HEK293 (cell line): Measurements from ENCODE around the gene SMIM17.

ENCODE experiments used
- CTCF ChIA-PET: fragments of 350-600 bp; formaldehyde crosslinking; extraction: SDS; loops from one replicate; lab custom pipeline; 2021; ENCODE audit warnings: antibody characterized with exemption; lab: Yijun Ruan, JAX
- POLR2A ChIA-PET: fragments of 300-600 bp; formaldehyde crosslinking; extraction: SDS; loops from one replicate; lab custom pipeline; 2020; ENCODE audit warnings: antibody characterized with exemption, inconsistent platforms; lab: Yijun Ruan, JAX
- H3K27ac ChIP-seq: fragments of 200-500 bp; sonication (Bioruptor generic); 2 replicates; pipeline ENCODE4 v1.5.1; 2014; ENCODE audit warnings: low read depth, low read length, control low read depth, inconsistent platforms; ENCODE audit errors: extremely low read depth
- H3K36me3 ChIP-seq, 2 experiments: fragments of 200-500 bp in 1 of 2; sonication (Bioruptor generic) in 1 of 2; 1 replicate in 1 of 2; 2 replicates in 1 of 2; pipeline ENCODE4 v1.5.1; 2014 to 2017; ENCODE audit warnings: inconsistent platforms in 2 of 2, low read length in 2 of 2; ENCODE audit not compliant: control insufficient read depth in 2 of 2, insufficient read depth in 1 of 2
- H3K4me1 ChIP-seq: fragments of 200-500 bp; sonication (Bioruptor generic); 2 replicates; pipeline ENCODE4 v1.5.1; 2014; ENCODE audit warnings: mild to moderate bottlenecking, low read length, inconsistent platforms; ENCODE audit not compliant: control insufficient read depth, insufficient read depth
- H3K4me3 ChIP-seq: 2 replicates; pipeline ENCODE4 v1.5.1; 2011; ENCODE audit warnings: low read depth, mild to moderate bottlenecking, control low read depth, low read length, moderate library complexity
- H3K9me3 ChIP-seq: fragments of 200-500 bp; sonication (Bioruptor generic); 2 replicates; pipeline ENCODE4 v1.5.1; 2014; ENCODE audit warnings: low read depth, low read length, inconsistent platforms; ENCODE audit not compliant: control insufficient read depth, insufficient read depth
- GLI2 ChIP-seq: fragments of 450-650 bp; formaldehyde crosslinking; IDR thresholded peaks from 2 replicates; pipeline ENCODE4; 2017; ENCODE audit warnings: missing biosample characterization, missing genetic modification characterization, low read depth, borderline replicate concordance
- GLI4 ChIP-seq: fragments of 450-650 bp; formaldehyde crosslinking; IDR thresholded peaks from 2 replicates; pipeline ENCODE4 v1.5.1; 2016; ENCODE audit warnings: missing biosample characterization, missing genetic modification characterization
- GLIS2 ChIP-seq: fragments of 450-650 bp; formaldehyde crosslinking; IDR thresholded peaks from 2 replicates; pipeline ENCODE4 v1.5.1; 2016; ENCODE audit warnings: missing biosample characterization, missing genetic modification characterization
- INSM2 ChIP-seq: fragments of 450-650 bp; formaldehyde crosslinking; IDR thresholded peaks from 2 replicates; pipeline ENCODE4 v1.5.1; 2016; ENCODE audit warnings: missing biosample characterization, missing genetic modification characterization
- PRDM1 ChIP-seq: fragments of 450-650 bp; formaldehyde crosslinking; IDR thresholded peaks from 2 replicates; pipeline ENCODE4; 2016; ENCODE audit warnings: missing biosample characterization, missing genetic modification characterization
- SP2 ChIP-seq: fragments of 450-650 bp; formaldehyde crosslinking; IDR thresholded peaks from 2 replicates; pipeline ENCODE4 v1.5.1; 2016; ENCODE audit warnings: missing biosample characterization, missing genetic modification characterization
- ZBTB7A ChIP-seq: fragments of 450-650 bp; formaldehyde crosslinking; IDR thresholded peaks from 2 replicates; pipeline ENCODE4 v1.5.1; 2016; ENCODE audit warnings: low read depth, missing biosample characterization, missing genetic modification characterization
- ZBTB8A ChIP-seq: fragments of 450-650 bp; formaldehyde crosslinking; IDR thresholded peaks from 2 replicates; pipeline ENCODE4 v1.5.1; 2016; ENCODE audit warnings: missing biosample characterization, missing genetic modification characterization
- ZEB2 ChIP-seq: fragments of 450-650 bp; formaldehyde crosslinking; IDR thresholded peaks from 2 replicates; pipeline ENCODE4 v1.5.1; 2016; ENCODE audit warnings: missing biosample characterization, missing genetic modification characterization
- ZNF114 ChIP-seq: fragments of 450-650 bp; formaldehyde crosslinking; IDR thresholded peaks from 2 replicates; pipeline ENCODE4 v1.5.0; 2017; ENCODE audit warnings: missing biosample characterization, missing genetic modification characterization
- ZNF138 ChIP-seq: fragments of 450-650 bp; formaldehyde crosslinking; IDR thresholded peaks from 2 replicates; pipeline ENCODE4 v1.5.1; 2016; ENCODE audit warnings: missing biosample characterization, missing genetic modification characterization, borderline replicate concordance
- ZNF174 ChIP-seq: fragments of 450-650 bp; formaldehyde crosslinking; IDR thresholded peaks from 2 replicates; pipeline ENCODE4 v1.5.0; 2017; ENCODE audit warnings: missing biosample characterization, mild to moderate bottlenecking, missing genetic modification characterization
- ZNF184 ChIP-seq: fragments of 450-650 bp; IDR thresholded peaks from 2 replicates; pipeline ENCODE4 v1.5.1; 2018; ENCODE audit warnings: missing biosample characterization, mild to moderate bottlenecking, missing genetic modification characterization
- ZNF2 ChIP-seq: fragments of 450-650 bp; formaldehyde crosslinking; IDR thresholded peaks from 2 replicates; pipeline ENCODE4 v1.5.1; 2016; ENCODE audit warnings: missing biosample characterization, missing genetic modification characterization
- ZNF202 ChIP-seq: fragments of 450-650 bp; formaldehyde crosslinking; IDR thresholded peaks from 2 replicates; pipeline ENCODE4 v1.5.1; 2016; ENCODE audit warnings: missing biosample characterization, missing genetic modification characterization, borderline replicate concordance
- ZNF211 ChIP-seq: fragments of 450-650 bp; formaldehyde crosslinking; IDR thresholded peaks from 2 replicates; pipeline ENCODE4 v1.5.1; 2016; ENCODE audit warnings: low read depth, missing biosample characterization, missing genetic modification characterization
- ZNF335 ChIP-seq: fragments of 450-650 bp; formaldehyde crosslinking; conservative IDR thresholded peaks from 2 replicates; pipeline ENCODE4 v1.5.1; 2016; ENCODE audit warnings: missing biosample characterization, missing genetic modification characterization
- ZNF416 ChIP-seq: fragments of 450-650 bp; formaldehyde crosslinking; IDR thresholded peaks from 2 replicates; pipeline ENCODE4 v1.5.1; 2016; ENCODE audit warnings: missing biosample characterization, missing genetic modification characterization
- ZNF426 ChIP-seq: fragments of 450-650 bp; formaldehyde crosslinking; IDR thresholded peaks from 2 replicates; pipeline ENCODE4 v1.5.1; 2017; ENCODE audit warnings: missing biosample characterization, missing genetic modification characterization, mild to moderate bottlenecking, inconsistent platforms, moderate library complexity
- ZNF48 ChIP-seq: fragments of 450-650 bp; formaldehyde crosslinking; IDR thresholded peaks from 2 replicates; pipeline ENCODE4 v1.5.1; 2016; ENCODE audit warnings: missing biosample characterization, missing genetic modification characterization
- ZNF529 ChIP-seq: fragments of 450-650 bp; formaldehyde crosslinking; IDR thresholded peaks from 2 replicates; pipeline ENCODE4 v1.5.1; 2017; ENCODE audit warnings: missing genetic modification characterization, missing biosample characterization; ENCODE audit not compliant: insufficient replicate concordance
- ZNF544 ChIP-seq: fragments of 450-650 bp; formaldehyde crosslinking; IDR thresholded peaks from 2 replicates; pipeline ENCODE4 v1.5.0; 2017; ENCODE audit warnings: missing biosample characterization, missing genetic modification characterization
- ZNF555 ChIP-seq: fragments of 450-650 bp; formaldehyde crosslinking; conservative IDR thresholded peaks from 2 replicates; pipeline ENCODE4 v1.5.1; 2017; ENCODE audit warnings: missing biosample characterization, mild to moderate bottlenecking, missing genetic modification characterization, inconsistent platforms
- ZNF658 ChIP-seq: fragments of 450-650 bp; formaldehyde crosslinking; IDR thresholded peaks from 2 replicates; pipeline ENCODE4; 2016; ENCODE audit warnings: missing biosample characterization, missing genetic modification characterization
- ZNF776 ChIP-seq: fragments of 450-650 bp; formaldehyde crosslinking; IDR thresholded peaks from 2 replicates; pipeline ENCODE4 v1.5.0; 2017; ENCODE audit warnings: missing biosample characterization, missing genetic modification characterization, borderline replicate concordance
- ZSCAN23 ChIP-seq: fragments of 450-650 bp; formaldehyde crosslinking; IDR thresholded peaks from 2 replicates; pipeline ENCODE4 v1.5.1; 2016; ENCODE audit warnings: missing biosample characterization, missing genetic modification characterization
- ZSCAN4 ChIP-seq: fragments of 450-650 bp; formaldehyde crosslinking; IDR thresholded peaks from 2 replicates; pipeline ENCODE4 v1.5.1; 2017; ENCODE audit warnings: missing biosample characterization, missing genetic modification characterization
- TF ChIP-seq, protein P1 (sequence below): fragments of 450-650 bp; formaldehyde crosslinking; IDR thresholded peaks from 2 replicates; pipeline ENCODE4 v1.5.1; 2016; ENCODE audit warnings: missing biosample characterization, missing genetic modification characterization
- TF ChIP-seq, protein P2 (sequence below): fragments of 450-650 bp; formaldehyde crosslinking; IDR thresholded peaks from 2 replicates; pipeline ENCODE4 v1.5.1; 2016; ENCODE audit warnings: missing biosample characterization, missing genetic modification characterization

The SMIM17 gene

DNA sequence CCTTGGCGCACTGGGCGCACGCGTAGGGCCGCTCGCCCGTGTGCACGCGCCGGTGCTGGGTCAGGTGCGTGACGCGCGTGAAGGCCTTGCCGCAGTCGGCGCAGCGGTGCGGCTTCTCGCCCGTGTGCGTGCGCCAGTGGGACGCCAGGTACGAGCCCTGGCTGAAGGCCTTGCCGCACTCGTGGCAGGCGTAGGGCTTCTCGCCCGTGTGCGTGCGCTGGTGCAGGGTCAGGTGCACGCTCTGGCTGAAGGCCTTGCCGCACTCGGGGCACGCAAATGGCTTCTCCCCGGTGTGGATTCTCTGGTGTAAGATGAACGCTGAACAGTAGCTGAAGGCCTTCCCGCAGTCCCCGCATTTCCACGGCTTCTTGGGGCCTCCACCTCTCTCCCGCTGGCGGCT is 21.6 kb downstream of the SMIM17 start (continued):
- TF ChIP-seq ZNF529 (no peak), SP2 (tag by site-specific recombination) (no peak), ZNF48 (tag by site-specific recombination) (no peak)

DNA sequence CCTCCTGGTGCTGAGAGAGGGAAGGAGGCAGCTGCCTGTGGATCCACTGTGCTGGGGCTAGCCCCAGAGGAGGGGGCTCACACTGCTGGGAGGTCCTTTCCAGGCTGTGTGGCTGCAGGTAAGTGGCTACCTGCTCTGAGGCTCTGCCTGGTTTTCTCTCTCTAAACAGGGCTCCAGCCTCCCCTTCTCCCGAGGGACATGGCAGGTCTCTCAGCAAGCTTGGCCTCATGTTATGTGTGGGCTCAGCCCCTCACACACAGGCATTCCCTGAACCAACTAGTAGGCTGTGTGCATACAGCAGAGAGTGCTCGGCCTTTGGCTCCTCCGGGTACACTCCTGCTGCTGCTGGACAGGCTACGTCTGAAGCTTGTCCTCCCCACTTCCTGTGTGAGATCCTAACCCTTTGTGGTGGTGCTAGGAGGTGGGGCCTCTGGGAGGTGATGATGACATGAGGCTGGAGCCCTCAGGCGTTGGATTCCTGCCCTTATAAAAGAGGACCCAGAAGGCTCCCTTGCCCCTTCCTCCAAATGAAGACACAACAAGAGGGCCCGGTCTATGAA is 24.4 kb downstream of the SMIM17 start:
- TF ChIP-seq GLI4 (tag by site-specific recombination): no peak
- TF ChIP-seq ZBTB8A (tag by site-specific recombination): no peak
- TF ChIP-seq, protein P1, sequence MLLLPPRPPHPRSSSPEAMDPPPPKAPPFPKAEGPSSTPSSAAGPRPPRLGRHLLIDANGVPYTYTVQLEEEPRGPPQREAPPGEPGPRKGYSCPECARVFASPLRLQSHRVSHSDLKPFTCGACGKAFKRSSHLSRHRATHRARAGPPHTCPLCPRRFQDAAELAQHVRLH (tag by site-specific recombination): no peak
- TF ChIP-seq INSM2: no peak
- TF ChIP-seq ZBTB7A (tag by site-specific recombination): no peak
- TF ChIP-seq ZEB2 (tag by site-specific recombination): no peak
- TF ChIP-seq ZNF426 (tag by site-specific recombination): no peak
- TF ChIP-seq ZSCAN23 (tag by site-specific recombination): no peak
- no peak for TF ChIP-seq ZNF184 (tag by site-specific recombination)
- no peak for TF ChIP-seq ZNF202 (tag by site-specific recombination)
- no peak for TF ChIP-seq ZNF335 (tag by site-specific recombination)
- TF ChIP-seq PRDM1: no peak
- TF ChIP-seq ZNF174: no peak
- TF ChIP-seq ZNF416: no peak
- no peak for TF ChIP-seq ZNF555 (tag by site-specific recombination)
- no peak for TF ChIP-seq GLIS2
- no peak for TF ChIP-seq ZSCAN4 (tag by site-specific recombination)
- no peak for TF ChIP-seq ZNF776 (tag by site-specific recombination)
- TF ChIP-seq, all 188 proteins: peak for 0
- ChIA-PET POLR2A (no interaction called here), CTCF (interaction anchor here (0.8 kb wide), 1 partner anchor 52 kb away, joined by 3 read pairs; no protein-coding TSS in a partner anchor)
- Histone ChIP-seq H3K36me3 (no peaks in the 10 kb centered on the region), H3K27ac (no peak overlapping the region), H3K9me3 (peaks cover 2% of the 10 kb centered on the region; the same call in 1 of the 2 replicates), H3K4me1 (no peaks in the 10 kb centered on the region), H3K4me3 (no peak overlapping the region)

GRCh38 chr19:56668676-56669075 is 25.7 kb downstream of the SMIM17 start:
- Histone ChIP-seq H3K36me3 (no peaks in the 10 kb centered on the region), H3K9me3 (peaks cover 2% of the 10 kb centered on the region; the same call in 1 of the 2 replicates), H3K4me1 (no peaks in the 10 kb centered on the region), H3K4me3 (no peak overlapping the region), H3K27ac (no peak overlapping the region)
- ChIA-PET POLR2A (no interaction called here), CTCF (interaction anchor here (0.6 kb wide), 1 partner anchor 436 kb away, joined by 3 read pairs; no protein-coding TSS in a partner anchor)
- TF ChIP-seq ZNF544 (no peak), ZNF211 (no peak), ZNF2 (no peak), ZNF184 (tag by site-specific recombination) (no peak), ZNF114 (no peak), ZNF138 (tag by site-specific recombination) (no peak), ZNF658 (tag by site-specific recombination) (no peak), GLI2 (tag by site-specific recombination) (no peak)
- TF ChIP-seq, protein P2, sequence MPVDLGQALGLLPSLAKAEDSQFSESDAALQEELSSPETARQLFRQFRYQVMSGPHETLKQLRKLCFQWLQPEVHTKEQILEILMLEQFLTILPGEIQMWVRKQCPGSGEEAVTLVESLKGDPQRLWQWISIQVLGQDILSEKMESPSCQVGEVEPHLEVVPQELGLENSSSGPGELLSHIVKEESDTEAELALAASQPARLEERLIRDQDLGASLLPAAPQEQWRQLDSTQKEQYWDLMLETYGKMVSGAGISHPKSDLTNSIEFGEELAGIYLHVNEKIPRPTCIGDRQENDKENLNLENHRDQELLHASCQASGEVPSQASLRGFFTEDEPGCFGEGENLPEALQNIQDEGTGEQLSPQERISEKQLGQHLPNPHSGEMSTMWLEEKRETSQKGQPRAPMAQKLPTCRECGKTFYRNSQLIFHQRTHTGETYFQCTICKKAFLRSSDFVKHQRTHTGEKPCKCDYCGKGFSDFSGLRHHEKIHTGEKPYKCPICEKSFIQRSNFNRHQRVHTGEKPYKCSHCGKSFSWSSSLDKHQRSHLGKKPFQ (tag by site-specific recombination): no peak
